Right atrium auricular region (tissue), 2 donors: ENCODE data around the gene GADD45GIP1. TPM values are rescaled to one million over a fixed set of nuclear protein-coding genes. Genes with fewer than 3 reads are reported as not detected.

Experiments
- DNase-seq: peaks from one replicate; pipeline ENCODE4 v3.0.0-alpha.2; 2019; ENCODE audit warnings: low spot score
- H3K27ac ChIP-seq, 2 donors: fragments of 200-600 bp; sonication (generic); 1 replicate in 1 of 2; 2 replicates in 1 of 2; pipeline ENCODE4 v1.5.1; 2016 to 2019
- H3K27me3 ChIP-seq, 2 donors: fragments of 200-600 bp; sonication (generic); one replicate each; pipeline versions ENCODE4 v1.5.1 to v1.6.0; 2017 to 2019
- H3K36me3 ChIP-seq: fragments of 200-600 bp; sonication (generic); one replicate; pipeline ENCODE4 v1.5.1; 2016
- H3K4me1 ChIP-seq, 2 donors: fragments of 200-600 bp; sonication (generic); one replicate each; pipeline versions ENCODE4 v1.5.1 to v1.6.0; 2017 to 2019
- H3K4me3 ChIP-seq, 2 donors: fragments of 200-600 bp; sonication (generic); 1 replicate in 1 of 2; 2 replicates in 1 of 2; pipeline ENCODE4 v1.5.1; 2017 to 2019; ENCODE audit warnings: mild to moderate bottlenecking in 1 of 2, moderate library complexity in 1 of 2
- H3K9me3 ChIP-seq, 2 donors: fragments of 200-600 bp; sonication (generic); one replicate each; pipeline ENCODE4 v1.5.1; 2019
- CTCF ChIP-seq, 2 donors: fragments of 200-600 bp; sonication (generic); IDR thresholded peaks; one replicate each; pipeline ENCODE4 v1.5.1; 2019; ENCODE audit warnings: antibody characterized with exemption in 2 of 2
- total RNA-seq, 2 donors: library from RNA; depleted of rRNA; stranded (reverse); fragments of >200 nt; gene quantifications; one replicate each; pipeline ENCODE4 v1.1.0, GENCODE V29; 2016

Gene GADD45GIP1
- total RNA-seq, 2 donors from 2014 or later, result 48.5 to 58.7 TPM

DNA sequence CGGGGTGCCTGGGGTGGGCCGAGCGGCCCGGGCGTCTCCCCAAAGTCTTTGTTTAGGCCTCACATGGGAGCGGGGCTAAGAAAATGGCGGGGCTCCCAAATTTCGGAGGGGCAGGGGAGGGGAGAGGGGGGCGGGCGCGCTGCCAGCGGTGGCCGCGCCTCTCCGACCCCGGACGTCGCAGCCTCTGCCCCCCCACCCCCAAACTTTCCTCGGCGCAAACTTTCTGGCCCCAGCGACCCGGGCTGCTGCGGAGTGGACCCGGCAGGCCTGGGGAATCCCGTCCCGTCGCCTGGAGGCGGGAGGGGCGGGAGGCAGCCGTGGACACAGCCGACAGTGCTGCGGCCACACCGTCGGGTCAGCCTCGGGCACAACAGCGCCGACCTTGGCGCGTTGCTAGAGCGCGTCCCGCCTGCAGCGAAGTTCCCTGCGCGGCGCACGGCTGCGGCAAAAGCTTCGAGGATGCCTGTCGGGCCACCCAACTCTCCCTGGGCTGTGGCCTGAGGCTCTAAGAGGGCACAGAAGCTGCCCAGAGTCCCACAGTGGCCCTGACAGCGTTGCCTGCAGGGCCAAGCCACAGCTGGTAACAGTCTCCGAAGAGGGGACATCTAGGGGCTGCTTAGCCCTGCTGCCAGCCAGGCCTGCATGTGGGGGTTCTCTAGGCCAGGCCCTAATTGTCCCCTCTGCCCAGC, 39.5 kb upstream of the GADD45GIP1 start:
- no peak for DNase-seq
- Histone ChIP-seq H3K9me3 (no peaks in the 10 kb centered on the region), H3K36me3 (peaks cover 9% of the 10 kb centered on the region), H3K27ac (peak overlapping the region; percentile 90 to 92), H3K4me3 (peak overlapping the region; percentile 75 to 78), H3K27me3 (no peaks in the 10 kb centered on the region), H3K4me1 (peaks cover 0 to 42% of the 10 kb centered on the region in 2 donors)
- peak in 1 of 2 donors; percentile 31 for TF ChIP-seq CTCF (IDR thresholded peaks at IDR 0.05)

DNA sequence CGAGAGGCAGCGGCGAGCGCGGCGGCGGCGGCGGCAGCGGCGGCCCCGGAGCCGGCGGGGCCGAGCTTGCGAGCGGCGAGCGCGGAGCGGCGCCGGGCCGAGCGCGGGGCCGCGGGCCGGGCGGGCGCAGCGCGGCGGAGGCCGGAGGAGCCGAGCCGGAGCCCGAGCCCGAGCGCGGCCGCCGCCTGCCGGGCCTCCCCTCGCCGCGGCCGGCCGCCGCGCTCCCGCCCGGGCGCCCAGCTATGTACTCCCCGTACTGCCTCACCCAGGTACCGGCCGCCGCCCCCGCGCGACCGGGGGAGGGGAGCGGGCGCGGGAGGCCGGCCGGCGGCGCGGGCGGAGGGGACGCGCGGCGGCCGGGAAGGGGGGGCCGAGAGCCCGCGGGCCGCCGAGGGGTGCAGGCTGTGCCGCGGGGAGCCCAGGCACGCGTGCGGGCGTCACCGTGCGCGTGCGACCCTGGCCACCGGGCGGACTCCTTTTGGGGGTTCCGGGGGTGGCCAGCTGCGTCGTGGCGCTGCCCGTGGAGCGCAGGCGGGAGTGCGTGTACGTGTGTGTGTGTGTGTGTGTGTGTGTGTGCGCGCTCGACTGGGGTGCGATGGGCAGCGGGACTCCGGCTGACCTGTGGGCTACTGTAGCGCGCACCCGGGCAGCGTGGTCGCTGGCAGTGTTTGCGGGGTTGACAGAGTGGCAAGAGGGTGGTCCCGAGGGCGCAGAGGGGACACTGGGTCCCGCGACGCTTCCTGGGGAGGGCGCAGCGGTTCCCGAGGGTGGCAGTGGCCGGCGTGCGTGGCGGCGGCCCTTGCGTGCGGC, 38.8 kb upstream of the GADD45GIP1 start:
- Histone ChIP-seq H3K36me3 (peaks cover 9% of the 10 kb centered on the region), H3K4me1 (peaks cover 0 to 35% of the 10 kb centered on the region in 2 donors), H3K27ac (peak overlapping the region; percentile 90 to 92), H3K9me3 (no peaks in the 10 kb centered on the region), H3K4me3 (peak overlapping the region; percentile 75 to 78), H3K27me3 (no peaks in the 10 kb centered on the region)
- no peak for DNase-seq
- TF ChIP-seq CTCF (IDR thresholded peaks at IDR 0.05), result no peak

DNA sequence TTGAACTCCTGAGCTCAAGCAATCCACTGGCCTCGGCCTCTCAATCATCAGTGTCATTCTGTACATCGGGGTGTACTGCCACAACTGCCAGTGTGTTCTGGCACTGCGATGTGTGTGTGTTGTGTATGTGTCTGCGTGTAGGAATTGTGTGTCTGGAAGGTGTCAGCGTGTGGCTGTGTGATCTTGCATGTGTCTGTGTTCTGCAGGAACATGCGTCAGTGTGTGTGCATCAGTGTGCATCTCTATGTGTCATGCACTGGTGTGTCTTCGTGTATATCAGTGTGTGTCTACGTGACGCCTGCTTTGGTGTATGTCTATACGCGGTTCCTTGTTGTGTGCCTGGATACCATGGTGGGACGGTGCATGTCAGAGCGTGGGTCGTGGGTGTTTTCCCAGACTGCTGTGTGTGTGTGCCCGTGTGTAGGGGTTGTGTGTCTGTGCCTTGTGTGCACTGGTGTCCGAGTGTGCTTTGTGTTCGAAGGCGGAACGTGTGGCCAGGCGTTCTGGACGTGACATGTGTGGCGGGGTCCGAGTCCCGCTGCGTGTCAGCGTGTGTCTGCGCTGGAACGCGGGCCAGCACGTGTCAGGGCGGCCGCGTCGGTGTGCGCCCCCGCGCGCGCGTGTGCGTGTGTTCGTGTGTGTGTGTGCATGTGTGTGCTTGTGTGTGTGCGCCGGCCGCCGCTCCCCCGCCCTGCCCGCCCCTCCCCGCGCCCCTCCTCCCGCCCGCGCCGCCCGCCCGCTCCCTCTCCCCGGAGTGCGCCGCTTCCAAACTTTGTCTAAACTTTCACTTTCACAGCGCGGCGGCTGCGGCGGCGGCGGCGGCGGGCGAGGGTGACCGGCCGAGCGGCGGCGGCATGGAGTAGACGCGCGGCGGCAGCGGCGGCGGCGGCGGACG, 37.9 kb upstream of the GADD45GIP1 start, which contains the start of gene NFIX:
Gene NFIX (plus strand): TSS at position 775 of the 895 bp plus-strand sequence. CDS start 363 bp downstream, outside the sequence.
- Histone ChIP-seq H3K9me3 (no peaks in the 10 kb centered on the region), H3K27me3 (no peaks in the 10 kb centered on the region), H3K4me1 (peaks cover 0 to 28% of the 10 kb centered on the region in 2 donors), H3K27ac (peak within 1 kb of the TSS; percentile 90 to 92), H3K4me3 (peak within 1 kb of the TSS; percentile 75 to 78), H3K36me3 (peaks cover 9% of the 10 kb centered on the region)
- DNase-seq, result no peak
- no peak for TF ChIP-seq CTCF (IDR thresholded peaks at IDR 0.05)

GRCh38 chr19:12993562-12993961, 36.5 kb upstream of the GADD45GIP1 start:
- Histone ChIP-seq H3K4me3 (no peak overlapping the region), H3K9me3 (no peaks in the 10 kb centered on the region), H3K36me3 (no peaks in the 10 kb centered on the region), H3K4me1 (peaks cover 0 to 23% of the 10 kb centered on the region in 2 donors), H3K27ac (no peak overlapping the region), H3K27me3 (no peaks in the 10 kb centered on the region)
- no peak for TF ChIP-seq CTCF (IDR thresholded peaks at IDR 0.05)
- DNase-seq, result no peak

DNA sequence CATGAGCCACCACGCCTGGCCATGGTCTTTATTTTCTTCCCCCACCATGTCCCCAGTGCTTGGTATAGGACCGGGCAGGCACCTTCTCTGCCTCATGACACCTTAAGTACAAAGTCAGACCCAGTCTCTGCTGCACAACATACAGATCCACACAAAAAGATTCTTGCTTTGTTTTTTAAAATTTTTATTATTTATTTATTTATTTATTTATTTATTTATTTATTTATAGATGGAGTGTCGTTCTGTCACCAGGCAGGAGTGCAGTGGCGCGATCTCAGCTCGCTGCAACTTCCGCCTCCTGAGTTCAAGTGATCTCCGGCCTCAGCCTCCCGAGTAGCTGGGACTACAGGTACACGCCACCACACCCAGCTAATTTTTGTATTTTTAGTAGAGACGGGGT, 35.7 kb upstream of the GADD45GIP1 start:
- TF ChIP-seq CTCF (IDR thresholded peaks at IDR 0.05), result no peak
- no peaks in the 10 kb centered on the region for H3K36me3 ChIP-seq
- H3K4me3 ChIP-seq, result no peak overlapping the region
- H3K27ac ChIP-seq, result no peak overlapping the region
- DNase-seq, result no peak
- no peaks in the 10 kb centered on the region for H3K27me3 ChIP-seq
- H3K9me3 ChIP-seq, result no peaks in the 10 kb centered on the region
- peaks cover 0 to 21% of the 10 kb centered on the region in 2 donors for H3K4me1 ChIP-seq
